ENCODE results near the gene SLC4A2. TPM values are rescaled to one million over a fixed set of nuclear protein-coding genes. Genes with fewer than 3 reads are reported as not detected.

The SLC4A2 gene
- total and polyA plus RNA-seq, 2 of the 8 experiments (the other 6 are each of a cell fraction or from before 2014, with no cell fraction given) = 72.6 to 147 TPM

DNA sequence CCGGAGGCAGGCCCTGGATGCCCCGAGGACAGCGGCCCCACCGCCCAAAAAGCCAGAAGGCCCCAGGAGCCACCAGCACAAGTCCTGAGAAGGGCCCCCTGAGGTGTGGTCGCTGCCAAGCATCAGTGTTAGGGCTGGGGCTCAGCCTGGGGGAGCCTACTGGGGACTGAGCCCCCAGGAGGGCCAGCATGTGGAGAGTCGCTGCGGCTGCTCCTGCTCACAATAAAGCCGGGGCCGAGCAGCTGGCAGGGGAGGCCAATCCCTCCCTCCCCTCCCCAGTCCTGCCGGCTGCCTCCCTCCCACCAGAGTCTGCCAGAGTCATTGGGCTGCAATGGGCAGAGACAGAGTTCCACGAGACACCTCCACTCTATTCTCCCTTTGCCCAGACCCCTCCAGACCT is 14.1 kb upstream of the SLC4A2 start:
- CTCF ChIA-PET (ENCODE audit: partially characterized antibody) = interaction anchor here (1.1 to 3.5 kb wide), 5 partner anchors 12 to 35 kb away, joined by 3 to 20 read pairs (median 8); partner anchors contain the start of gene CDK5

More for the DNA sequence above, 14.1 kb upstream of the SLC4A2 start:
- no peaks in the 10 kb centered on the region for H3K36me3 ChIP-seq (ENCODE audit: control insufficient read depth in 2 of 4, insufficient read depth in 4 of 4, low read length in 3 of 4)
- no peak overlapping the region for H2AFZ ChIP-seq (ENCODE audit: low read length)
- DNase-seq (ENCODE audit: low read depth in 1 of 2, low spot score in 2 of 2) = no peak
- H4K5ac ChIP-seq (ENCODE audit: insufficient read length, low read depth, low read length) = no peak overlapping the region
- no peak overlapping the region for H3K27ac ChIP-seq (ENCODE audit: low read depth, low read length)
- no peak for TF ChIP-seq MAX (IDR thresholded peaks at IDR 0.05)
- no peak for TF ChIP-seq SRF (IDR thresholded peaks at IDR 0.05; ENCODE audit: low read depth, low read length)
- no peak for TF ChIP-seq CHD2 (IDR thresholded peaks at IDR 0.05; ENCODE audit: low read length)
- no peak for TF ChIP-seq KDM1A (IDR thresholded peaks at IDR 0.05; ENCODE audit: borderline replicate concordance, low read length)
- no peak for TF ChIP-seq MAFK (IDR thresholded peaks at IDR 0.05; ENCODE audit: low read depth, low read length)
- TF ChIP-seq EZH2 (IDR thresholded peaks at IDR 0.05; ENCODE audit: low read depth, low read length, severe bottlenecking) = no peak
- no peak for TF ChIP-seq FOSL1 (IDR thresholded peaks at IDR 0.05; ENCODE audit: insufficient read depth, low read depth, low read length)
- TF ChIP-seq TAF1 (IDR thresholded peaks at IDR 0.05; ENCODE audit: low read depth, low read length) = no peak
- TF ChIP-seq POLR2AphosphoS5 (IDR thresholded peaks at IDR 0.05; ENCODE audit: low read depth, low read length) = no peak
- no peak for TF ChIP-seq POU5F1 (IDR thresholded peaks at IDR 0.05; ENCODE audit: low read depth, low read length)
- no peak for TF ChIP-seq ZNF274 (IDR thresholded peaks at IDR 0.05; ENCODE audit: borderline replicate concordance, extremely low read depth, low read length)
- H3K4me3 ChIP-seq (ENCODE audit: extremely low read depth in 1 of 4, insufficient read depth in 2 of 4, low read depth in 3 of 4, low read length in 4 of 4) = no peak overlapping the region
- no peaks in the 10 kb centered on the region for H3K9me3 ChIP-seq (ENCODE audit: insufficient read depth in 2 of 2, low read depth in 1 of 2, low read length in 1 of 2)
- no peaks in the 10 kb centered on the region for H3K4me1 ChIP-seq (replicated peaks in 1 of 4; ENCODE audit: control insufficient read depth in 3 of 4, insufficient read depth in 4 of 4, low read length in 3 of 4)
- H2BK15ac ChIP-seq (ENCODE audit: low read length) = no peak overlapping the region
- no peak overlapping the region for H3K23ac ChIP-seq (ENCODE audit: insufficient read length)
- no peak overlapping the region for H2AK5ac ChIP-seq (ENCODE audit: low read depth, low read length)
- no peak overlapping the region for H4K8ac ChIP-seq (ENCODE audit: extremely low read depth, insufficient read depth, low read length)
- no peak overlapping the region for H3K56ac ChIP-seq (replicated peaks; ENCODE audit: insufficient read length, low read depth, low read length)
- H3K4ac ChIP-seq (replicated peaks; ENCODE audit: insufficient read length, low read depth, low read length) = no peak overlapping the region
- no peaks in the 10 kb centered on the region for H3K79me2 ChIP-seq (ENCODE audit: control insufficient read depth in 1 of 2, insufficient read depth in 2 of 2, low read length in 2 of 2)
- no peaks in the 10 kb centered on the region for H3K79me1 ChIP-seq (ENCODE audit: low read depth, low read length)
- H2BK12ac ChIP-seq (ENCODE audit: low read depth, low read length) = no peak overlapping the region
- 87% methylated on average over 7 of the region's 11 CpGs; no CpG with 5 or more reads in 1 of the 2 experiments for WGBS, 2 experiments (ENCODE audit: extremely low coverage in 1 of 2, insufficient coverage in 1 of 2, insufficient read length in 1 of 2, insufficient replicate concordance in 2 of 2, low coverage in 1 of 2, low lambda C conversion rate in 2 of 2, missing lambda C conversion rate in 1 of 2)
- POLR2A ChIA-PET (ENCODE audit: partially characterized antibody) = interaction anchor here (0.9 to 1.0 kb wide), 2 partner anchors 9 to 42 kb away, joined by 3 read pairs; no protein-coding TSS in a partner anchor
- H3K4me2 ChIP-seq (ENCODE audit: insufficient read depth in 1 of 2, low read depth in 2 of 2, low read length in 2 of 2) = no peak overlapping the region
- no peak overlapping the region for H2BK5ac ChIP-seq (ENCODE audit: low read depth, low read length)
- peaks cover 2 to 8% of the 10 kb centered on the region in 2 experiments for H4K20me1 ChIP-seq (replicated peaks in 1 of 2; ENCODE audit: control insufficient read depth in 1 of 2, insufficient read depth in 2 of 2, low read length in 2 of 2)
- no peak overlapping the region for H3K14ac ChIP-seq (ENCODE audit: insufficient read length)
- no peak overlapping the region for H3K9ac ChIP-seq (replicated peaks in 1 of 4; ENCODE audit: extremely low read depth in 1 of 4, low read depth in 3 of 4, low read length in 3 of 4)
- no peak overlapping the region for H2BK120ac ChIP-seq (replicated peaks; ENCODE audit: low read depth, low read length)
- H3K23me2 ChIP-seq (ENCODE audit: low read depth, low read length) = no peaks in the 10 kb centered on the region
- H3K18ac ChIP-seq (ENCODE audit: extremely low read depth, low read length) = no peak overlapping the region
- H3K27me3 ChIP-seq (replicated peaks in 1 of 4; ENCODE audit: control insufficient read depth in 3 of 4, extremely low read depth in 1 of 4, insufficient read depth in 3 of 4, low read length in 3 of 4) = peaks cover under 1 to 19% (median 10%) of the 10 kb centered on the region in 4 experiments
- no peak overlapping the region for H4K91ac ChIP-seq (replicated peaks; ENCODE audit: insufficient read length, low read length)
- no peak overlapping the region for H2BK20ac ChIP-seq (ENCODE audit: low read length)
- FAIRE-seq = no peak

Data from H1 (cell line).